ENCODE results near the gene PADI6. TPM values are rescaled to one million over a fixed set of nuclear protein-coding genes. Genes with fewer than 3 reads are reported as not detected.

The PADI6 gene
- polyA plus RNA-seq, 4 donors: not detected

Other genes starting within 250 kb of the PADI6 start
- gene PADI1, start 167.1 kb upstream of the PADI6 start, polyA plus RNA-seq (ENCODE audit: insufficient read length in 4 of 4): under 1 TPM in 3 of 4 donors, not detected in 1; 0.03 to 0.06 (median 0.05) TPM
- gene PADI3, start 123.1 kb upstream of the PADI6 start, polyA plus RNA-seq (ENCODE audit: insufficient read length in 4 of 4): under 1 TPM; 0.11 to 0.23 (median 0.13) TPM
- 1 to 10 TPM in 2 of 4 donors, under 1 TPM in 2; 0.35 to 1.8 (median 1.0) TPM for gene PADI4, start 64.0 kb upstream of the PADI6 start, polyA plus RNA-seq (ENCODE audit: insufficient read length in 4 of 4)
- 100 to 1,000 TPM in 1 of 4 donors, 10 to 100 TPM in 3; 86.1 to 109 (median 94.9) TPM for gene RCC2, start 67.5 kb downstream of the PADI6 start, polyA plus RNA-seq (ENCODE audit: insufficient read length in 4 of 4)
- 10 to 100 TPM; 38.5 to 60.9 (median 48.7) TPM for gene ARHGEF10L, start 167.5 kb downstream of the PADI6 start, polyA plus RNA-seq (ENCODE audit: insufficient read length in 4 of 4)

All from left renal cortex interstitium (tissue), 4 donors.